Central memory CD4-positive, alpha-beta T cell (primary cell): ENCODE measurements around the gene SYTL3.
A peak's percentile ranks its signal among the peaks of the same experiment; 100 is the strongest.
"Not testable (repeated sequence)": the region's sequence is repeated elsewhere in the genome, so short reads cannot be mapped to it uniquely, and the experiment has no call there.

Source experiments
- DNase-seq: peaks from one replicate; pipeline ENCODE4 v3.0.0; 2022

The SYTL3 gene

DNA sequence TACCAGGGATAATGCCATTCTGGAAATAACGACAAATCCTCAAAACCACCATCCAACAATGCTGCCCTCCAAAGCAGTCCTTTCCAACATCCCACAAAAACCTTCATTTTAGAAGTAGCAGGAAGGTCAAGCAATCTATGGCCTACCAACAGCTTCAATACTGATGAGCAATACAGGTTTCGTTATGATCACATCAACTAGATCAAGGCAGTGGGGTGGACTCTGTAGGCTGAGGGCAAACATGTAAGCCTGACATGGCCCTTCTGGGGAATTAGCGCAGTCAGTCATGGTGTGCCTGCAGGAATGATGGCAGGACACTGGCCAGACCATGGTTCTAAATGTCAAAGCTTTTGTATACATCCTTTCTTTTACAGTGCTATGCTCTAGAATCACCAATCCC is 127.7 kb downstream of the SYTL3 start:
- no peak for DNase-seq

DNA sequence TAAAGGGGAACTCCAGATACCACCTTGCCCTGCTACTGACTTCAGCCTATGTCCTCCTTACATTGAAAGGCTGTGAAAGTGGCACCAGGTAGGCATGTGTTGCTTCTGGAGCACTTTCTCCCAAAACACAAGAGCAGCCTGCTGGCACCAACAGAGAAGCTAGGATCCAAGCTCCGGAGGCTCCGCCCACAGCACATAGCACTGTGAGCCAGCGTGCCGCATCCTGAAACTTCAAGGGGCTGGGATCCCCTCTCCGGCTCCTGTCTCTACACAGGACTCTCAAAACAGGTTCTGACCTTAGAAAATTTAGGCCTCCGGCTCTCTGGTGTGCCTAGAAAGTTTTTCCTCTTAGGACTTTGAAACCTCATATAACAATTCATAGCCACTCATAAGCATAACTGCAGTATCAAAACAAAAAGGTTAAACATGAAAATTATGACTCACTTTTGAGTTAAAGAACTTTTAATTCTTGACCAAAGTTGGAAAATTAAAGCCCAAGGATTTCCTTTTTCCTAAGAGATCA is 128.2 kb downstream of the SYTL3 start:
- no peak for DNase-seq

DNA sequence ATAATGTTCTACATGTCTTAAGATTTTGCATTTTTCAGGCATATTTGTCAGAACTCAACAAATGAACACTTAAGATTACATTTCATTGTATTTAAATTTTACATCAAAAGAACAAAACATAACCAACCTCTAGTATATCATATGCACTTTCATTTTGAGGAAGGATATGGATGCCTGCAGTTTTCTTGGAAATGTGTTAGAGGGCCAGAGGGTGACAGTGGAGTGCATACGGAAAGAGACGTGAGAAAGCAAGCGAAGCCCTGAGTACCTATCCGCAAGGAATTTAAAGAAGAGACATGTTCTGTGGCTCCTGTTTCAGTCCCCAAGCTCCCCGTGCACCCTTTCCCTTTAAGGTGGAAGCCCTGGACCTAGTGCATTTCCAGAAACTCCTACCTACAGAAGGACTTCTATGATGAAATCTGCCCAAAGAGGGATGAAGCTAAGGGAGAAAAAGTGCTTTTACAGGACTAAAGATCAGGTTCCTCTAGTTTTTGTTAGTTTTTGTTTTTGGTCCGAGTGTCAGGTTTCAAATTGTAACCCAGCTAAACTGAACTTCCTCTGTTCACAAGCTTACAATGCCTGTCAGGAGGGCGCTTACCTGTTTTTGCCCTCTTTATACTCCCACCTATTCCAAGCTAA is 130.5 kb downstream of the SYTL3 start:
- no peak for DNase-seq

DNA sequence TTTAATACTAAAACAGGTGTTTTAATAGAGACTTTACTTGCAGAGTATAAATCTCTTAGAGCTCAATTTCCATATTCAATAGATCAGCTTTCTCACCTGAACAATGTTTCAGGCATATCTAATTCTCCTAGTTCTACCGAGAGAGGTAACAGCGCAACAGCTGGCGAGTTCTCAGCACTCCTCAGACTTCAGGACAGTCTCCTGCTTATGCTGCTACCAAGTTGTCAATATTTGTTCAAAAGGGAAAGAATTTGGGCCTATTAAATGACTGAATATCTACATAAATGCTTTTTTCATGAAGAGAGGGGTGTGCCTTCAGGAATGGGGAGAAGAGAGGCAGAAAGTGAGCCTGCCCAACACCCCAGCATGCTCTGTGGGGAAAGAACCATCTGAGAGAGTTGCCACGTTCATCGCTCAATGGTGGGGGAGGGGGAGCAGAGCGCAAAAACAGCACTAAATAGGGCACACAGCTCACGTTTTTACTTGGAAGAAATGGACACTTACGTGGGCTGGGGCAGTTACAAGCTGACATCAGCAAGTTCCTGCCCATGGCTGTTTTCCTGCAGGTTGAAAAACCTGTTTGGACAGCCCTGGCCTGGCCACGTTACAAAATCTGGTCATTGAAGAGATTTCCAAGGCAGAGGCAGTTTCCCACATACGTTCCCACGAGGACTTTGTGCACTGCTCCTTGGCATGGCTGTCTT is 131.3 kb downstream of the SYTL3 start:
- DNase-seq, result no peak

DNA sequence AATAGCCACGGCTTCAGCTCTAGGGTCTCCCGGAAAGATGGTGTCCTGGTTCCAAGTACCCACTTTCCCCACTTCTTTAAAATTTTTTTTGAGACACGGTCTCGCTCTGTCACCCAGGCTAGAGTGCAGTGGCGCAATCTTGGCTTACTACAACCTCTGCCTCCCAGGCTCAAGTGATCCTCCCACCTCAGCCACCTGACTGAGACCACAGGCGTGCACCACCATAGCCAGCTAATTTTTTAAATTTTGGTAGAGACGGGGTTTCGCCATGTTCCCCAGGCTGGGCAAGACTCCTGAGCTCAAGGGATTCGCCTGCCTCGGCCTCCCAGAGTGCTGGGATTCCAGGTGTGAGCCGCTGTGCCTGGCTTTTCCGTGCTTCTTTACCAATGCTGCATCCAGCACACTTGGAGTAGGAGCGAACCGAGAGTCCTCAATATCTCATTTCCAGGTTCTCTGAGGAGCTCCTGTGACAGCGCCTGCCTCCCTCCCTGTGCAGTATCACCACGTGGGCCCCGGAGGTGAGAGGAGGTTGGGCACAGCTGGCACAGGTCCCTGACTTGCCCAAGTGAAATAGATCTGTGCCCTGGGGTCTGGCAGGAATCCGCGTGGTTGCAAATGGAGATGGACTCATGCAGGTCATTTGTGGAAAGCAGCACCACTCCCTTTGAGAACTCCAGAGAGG is 132.0 kb downstream of the SYTL3 start:
- no peak for DNase-seq

DNA sequence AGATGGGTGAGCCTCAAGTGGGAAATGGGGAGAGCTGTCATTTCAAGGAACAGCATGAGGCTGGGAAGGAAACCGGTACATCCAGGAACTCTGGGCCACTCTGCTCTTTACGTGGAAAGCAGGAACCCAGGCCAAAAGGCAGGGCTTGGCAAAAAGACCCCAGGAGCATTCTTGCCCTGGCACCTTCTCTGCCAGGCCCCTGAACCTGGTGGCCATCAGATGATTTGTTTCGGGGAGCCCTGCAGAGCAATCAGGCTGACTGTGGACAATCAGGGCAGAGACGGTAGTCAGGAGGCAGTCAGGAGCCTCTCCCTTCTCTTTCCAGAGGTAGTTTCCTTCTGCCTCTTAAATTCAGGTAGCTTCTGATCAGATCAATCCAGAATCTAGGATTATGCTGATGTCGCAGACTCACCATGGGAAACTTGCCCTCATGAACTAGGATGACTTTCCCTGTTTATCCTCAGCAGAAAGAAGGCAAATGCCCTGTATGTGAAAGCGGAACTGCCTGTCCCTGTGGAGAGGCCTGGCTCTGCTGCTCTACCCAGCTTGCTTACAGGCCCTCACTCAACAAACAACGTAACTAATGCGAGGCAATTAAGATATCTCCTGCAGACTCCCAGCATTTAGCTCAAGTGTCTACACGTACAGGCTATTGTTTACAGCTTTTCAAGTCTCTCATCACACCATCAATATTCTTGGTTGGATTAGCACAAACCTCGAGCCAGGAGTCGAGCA is 132.7 kb downstream of the SYTL3 start:
- no peak for DNase-seq

DNA sequence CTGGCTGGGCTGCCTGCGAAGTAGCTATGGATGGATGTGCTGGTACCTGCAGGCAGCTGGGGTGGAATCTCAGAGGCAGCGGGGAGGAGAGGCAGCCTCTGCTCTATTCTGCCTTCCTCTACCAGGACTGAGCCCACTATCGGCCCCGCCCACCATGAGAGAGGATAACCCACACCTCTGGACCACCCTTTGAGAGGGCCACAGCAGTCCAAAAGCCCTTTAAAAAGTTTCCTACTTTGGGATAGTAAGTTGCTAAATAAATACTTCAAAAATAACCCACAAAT is 133.3 kb downstream of the SYTL3 start:
- no peak for DNase-seq

DNA sequence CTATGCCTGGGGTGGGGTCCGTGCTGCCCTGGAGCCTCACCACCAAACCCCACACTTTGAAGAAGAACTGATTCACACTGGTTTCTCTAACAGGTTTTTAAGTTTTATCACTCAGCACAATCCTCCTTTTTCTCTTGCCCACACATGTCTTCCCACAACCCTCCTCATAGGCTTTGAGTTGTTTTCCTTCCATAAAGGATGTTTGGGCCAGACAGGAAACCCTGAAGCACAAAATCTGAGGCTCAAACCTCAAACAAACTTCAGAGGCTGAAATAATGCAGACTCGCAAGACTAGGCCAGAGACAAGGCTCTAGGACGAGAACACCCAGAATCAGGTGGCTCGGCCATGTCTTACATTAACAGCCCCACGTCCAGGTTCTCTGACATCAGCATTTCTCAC is 134.0 kb downstream of the SYTL3 start:
- DNase-seq, result no peak

DNA sequence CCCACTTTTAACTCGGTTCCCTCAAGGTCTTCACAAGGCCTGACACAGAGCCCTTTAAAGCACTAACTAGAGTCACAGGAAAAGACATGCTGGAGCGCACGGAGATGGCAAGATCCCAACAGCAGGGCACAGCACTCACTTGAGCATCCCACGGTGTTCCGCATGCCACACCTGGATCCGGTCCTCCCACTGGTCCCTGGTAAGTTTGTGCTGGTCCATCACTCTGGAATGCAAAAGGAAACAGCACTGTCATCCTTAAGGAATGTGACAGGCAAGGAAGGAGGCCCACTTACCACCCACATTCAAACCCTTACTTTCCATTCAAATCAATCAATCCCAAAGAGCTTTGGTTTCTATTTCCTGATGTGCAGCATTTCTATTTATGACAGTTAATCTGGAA is 134.7 kb downstream of the SYTL3 start:
- DNase-seq, result no peak

DNA sequence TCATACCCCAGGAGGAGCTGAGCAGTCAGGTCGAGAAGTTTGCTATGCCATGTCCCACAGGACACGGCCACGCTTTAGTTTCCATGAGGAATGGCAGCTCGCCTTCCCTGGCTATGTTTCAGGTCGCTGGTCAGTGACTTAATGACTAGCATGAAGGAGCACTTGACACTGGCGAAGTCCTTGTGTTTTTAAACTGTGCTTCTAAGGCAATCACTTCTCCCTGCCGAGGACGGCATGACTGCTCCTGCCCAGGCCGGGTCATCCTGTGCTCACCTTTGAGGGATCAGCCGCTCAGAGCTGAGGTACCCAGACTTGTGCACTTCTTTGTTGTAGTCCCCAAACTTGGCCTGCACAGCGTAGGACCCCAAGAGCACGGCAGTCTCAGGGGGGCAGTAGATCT is 135.2 kb downstream of the SYTL3 start:
- no peak for DNase-seq

DNA sequence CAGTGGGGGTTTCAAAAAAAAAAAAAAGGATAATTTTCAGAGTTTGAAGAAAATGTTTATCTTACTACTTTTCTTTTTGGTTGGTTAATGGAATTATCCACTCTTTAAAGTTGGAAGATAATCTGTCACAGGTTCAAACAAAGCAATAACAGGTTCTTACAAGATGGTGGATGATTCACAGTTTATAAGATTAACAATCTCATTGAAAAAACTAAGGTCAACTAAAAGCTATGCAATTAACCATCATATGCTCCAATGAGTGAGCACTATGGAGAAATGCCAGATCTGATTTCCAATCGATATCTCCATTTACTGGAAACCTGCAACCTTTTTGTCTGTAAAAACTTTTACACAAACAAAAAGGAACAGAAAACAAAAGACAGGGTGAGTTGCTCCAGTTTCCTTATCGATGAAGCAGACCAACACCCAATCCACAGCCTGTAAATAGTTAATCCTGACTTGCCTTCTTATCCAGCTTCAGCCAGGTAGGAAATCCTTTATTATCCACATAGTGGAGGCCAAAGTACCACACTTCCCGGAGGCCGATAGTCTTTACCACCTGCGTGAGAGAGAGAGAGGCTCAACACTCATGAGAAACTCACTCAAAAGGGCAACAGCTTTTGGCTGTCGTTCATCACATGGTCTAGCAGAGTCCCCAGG is 136.9 kb downstream of the SYTL3 start:
- no peak for DNase-seq

DNA sequence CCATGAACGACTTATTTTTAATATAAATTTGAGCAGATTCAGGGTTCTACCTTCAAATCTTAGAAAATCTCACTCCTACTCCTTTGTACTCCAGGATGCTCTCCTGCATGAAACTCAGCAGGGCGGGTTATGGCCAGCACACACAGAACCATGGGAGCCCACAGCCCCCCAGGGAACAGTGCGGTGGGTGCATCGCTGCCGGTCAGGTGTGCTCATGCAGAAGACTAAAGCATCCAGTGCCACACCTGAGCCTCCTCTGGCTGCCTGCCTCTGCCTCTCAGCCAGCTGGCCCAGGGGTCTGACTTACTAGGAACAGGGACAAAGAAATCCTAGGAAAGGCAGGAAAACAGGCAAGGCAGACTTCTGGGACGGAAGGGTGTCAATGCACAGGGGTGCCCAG is 137.5 kb downstream of the SYTL3 start:
- no peak for DNase-seq

DNA sequence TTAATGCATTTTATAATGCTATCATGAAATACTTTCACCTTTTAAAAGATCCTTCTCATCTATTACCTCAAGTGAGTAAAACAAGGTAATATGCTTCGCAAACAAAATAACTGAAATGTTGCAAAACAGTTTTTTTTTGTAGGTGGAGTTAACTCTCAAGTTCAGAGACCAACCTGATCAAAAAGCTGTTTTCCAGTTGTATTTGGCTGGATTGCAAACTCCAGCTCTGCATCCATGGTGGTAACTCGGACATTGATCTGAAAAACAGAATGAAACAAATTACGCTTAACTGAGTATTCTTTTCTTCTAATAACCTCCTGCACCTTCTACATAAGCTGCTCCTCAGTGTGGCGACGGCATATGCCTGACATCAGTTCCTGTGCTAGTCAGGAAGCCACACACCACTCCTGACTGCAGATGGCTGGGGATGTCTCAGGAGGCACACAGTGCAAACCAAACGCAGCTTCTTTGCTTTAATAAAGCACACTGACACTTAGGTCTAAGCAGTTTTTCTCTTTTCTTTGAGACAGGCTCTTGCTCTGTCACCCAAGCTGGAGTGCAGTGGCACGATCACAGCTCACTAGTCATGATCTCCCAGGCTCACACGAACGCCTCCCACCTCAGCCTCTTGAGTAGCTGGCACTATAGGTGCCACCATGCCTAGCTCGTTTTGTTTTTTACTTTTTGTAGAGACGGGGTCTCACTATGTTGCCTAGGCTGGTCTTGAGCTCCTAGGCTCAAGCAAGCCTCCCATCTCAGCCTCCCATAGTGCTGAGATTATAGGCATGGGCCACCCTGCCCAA is 139.5 kb downstream of the SYTL3 start:
- DNase-seq, result peak; percentile 68

DNA sequence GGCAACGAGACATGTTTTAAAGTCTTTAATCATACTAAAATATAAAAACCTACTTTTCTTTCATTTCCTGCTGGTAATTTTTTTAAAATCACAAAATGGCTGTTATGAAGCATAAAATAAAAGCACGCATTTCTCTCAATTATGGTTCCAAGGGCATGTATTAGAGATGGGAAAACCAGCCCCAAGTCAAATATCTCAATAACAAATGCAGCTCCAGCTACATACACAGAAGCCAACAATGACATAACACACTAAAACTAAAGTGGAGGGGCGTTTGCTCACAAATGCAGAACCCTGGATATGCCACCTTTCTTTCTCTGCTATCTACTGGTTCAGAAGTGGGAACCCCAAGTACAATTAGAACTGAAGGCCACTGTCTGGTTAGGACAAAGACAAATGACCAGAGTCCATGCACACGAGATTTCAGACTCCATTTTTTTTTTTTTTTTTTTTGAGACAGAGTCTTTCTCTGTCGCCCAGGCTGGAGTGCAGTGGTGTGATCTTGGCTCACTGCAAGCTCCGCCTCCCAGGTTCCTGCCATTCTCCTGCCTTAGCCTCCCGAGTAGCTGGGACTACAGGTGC is 141.5 kb downstream of the SYTL3 start:
- no peak for DNase-seq

DNA sequence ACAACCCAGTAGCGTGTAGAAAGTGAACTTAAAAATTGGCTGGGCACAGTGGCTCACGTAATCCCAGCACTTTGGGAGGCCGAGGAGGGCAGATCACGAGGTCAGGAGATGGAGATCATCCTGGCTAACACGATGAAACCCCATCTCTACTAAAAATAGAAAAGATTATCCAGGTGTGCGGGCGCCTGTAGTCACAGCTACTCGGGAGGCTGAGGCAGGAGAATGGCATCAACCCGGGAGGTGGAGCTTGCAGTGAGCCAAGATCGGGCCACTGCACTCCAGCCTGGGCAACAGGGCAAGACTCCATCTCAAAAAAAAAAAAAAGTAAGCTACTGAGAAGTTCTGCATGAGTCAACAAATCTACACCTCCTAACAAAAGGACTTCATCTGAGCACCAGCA is 142.7 kb downstream of the SYTL3 start:
- DNase-seq, result not testable (repeated sequence)

DNA sequence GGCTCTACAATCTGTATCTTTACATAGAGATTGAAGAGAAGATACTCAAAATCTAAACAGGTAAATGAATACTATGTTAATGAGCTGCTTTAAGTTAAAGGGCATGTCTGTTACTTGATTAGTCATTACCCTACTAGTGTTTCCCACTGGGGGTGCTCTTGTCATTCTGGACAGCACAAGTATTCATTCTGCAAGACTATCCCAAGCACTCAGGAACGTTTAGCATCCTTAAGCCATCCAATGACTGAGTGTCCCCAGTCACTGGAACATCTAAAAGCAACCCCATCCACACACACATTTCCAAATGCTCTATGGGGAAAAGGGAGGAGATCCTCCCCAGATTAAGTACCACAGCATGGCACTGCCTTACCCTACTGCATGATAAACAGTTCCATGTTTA is 143.6 kb downstream of the SYTL3 start:
- DNase-seq, result peak; percentile 36

DNA sequence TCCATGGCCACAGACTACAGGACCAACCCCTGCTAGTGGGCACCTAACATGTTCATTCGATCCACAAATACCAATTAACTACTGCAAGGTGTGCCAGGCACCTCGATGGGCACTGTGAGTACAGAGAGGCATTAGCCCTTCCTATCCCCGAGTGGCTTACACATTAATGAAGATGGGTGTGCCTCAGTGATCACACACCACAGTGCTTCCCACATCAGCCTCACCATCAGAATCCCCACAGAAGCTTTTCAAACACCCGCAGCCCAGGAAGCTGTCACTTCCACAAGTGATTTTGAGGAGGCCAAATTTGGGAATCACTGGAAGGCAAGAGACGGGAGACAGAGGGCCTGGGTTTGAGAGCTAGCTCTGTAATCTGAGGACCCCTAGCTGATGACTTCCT is 145.7 kb downstream of the SYTL3 start:
- no peak for DNase-seq

DNA sequence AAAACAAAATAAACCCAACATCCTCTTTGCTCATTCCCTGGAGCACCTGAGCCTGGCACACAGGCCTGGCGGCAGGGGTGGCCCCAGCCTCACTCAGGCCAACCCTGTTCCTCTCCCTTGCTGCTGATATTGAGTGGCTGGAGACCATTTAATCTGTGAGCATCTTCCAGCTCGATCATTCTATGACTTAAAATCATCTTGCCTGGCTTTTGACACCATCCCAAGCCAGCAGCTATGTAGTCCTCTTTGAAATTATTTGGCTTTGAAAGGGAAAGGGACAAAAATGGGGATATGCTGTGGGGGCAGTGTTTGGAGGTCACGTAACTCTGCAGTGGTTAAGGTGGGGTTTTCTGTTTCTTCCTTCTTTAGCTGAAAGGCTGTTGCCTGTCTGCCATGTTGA is 146.5 kb downstream of the SYTL3 start:
- no peak for DNase-seq

DNA sequence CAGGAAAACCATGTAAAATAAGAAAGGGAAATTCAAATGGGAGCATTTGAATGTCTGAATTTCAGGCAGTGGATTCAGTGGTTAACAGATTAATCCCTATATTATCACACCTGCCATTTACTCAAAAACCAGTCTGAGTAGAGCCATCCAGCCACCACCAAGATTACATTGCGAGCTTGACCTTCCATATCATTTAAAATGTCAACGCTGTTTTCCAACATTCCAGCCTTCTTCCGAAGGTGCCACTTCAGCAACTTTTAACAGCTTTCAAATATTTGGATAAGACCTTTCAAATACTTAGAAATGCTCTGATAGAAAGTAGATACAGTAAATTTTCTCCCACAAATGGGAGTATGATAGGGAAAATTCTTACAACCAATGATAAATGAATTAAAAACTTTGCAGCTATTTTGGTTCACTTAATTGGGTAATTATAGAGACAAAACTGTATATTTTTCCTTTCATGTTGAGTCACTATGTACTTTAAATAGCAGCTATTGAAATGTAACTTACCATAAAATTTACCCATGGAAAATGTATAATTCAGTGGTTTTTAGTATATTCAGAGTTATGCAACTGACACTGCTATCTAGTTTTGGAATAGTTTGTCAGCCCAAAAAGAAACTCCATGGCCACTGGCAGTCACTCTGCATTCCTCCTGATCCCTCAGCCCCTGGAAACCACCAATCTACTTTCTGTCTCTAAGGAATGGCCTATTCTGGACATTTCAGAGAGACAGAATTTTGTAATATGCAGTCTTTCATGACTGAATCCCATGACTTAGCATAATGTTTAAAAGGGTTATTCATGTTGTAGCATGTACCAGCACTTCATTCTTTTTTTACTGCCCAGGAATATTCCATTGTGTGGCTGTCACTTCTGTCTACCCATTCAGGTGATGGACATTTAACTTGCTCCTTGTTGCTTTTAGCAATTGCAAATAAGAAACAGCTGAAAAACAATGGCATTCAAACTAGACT is 147.8 kb downstream of the SYTL3 start:
- no peak for DNase-seq

DNA sequence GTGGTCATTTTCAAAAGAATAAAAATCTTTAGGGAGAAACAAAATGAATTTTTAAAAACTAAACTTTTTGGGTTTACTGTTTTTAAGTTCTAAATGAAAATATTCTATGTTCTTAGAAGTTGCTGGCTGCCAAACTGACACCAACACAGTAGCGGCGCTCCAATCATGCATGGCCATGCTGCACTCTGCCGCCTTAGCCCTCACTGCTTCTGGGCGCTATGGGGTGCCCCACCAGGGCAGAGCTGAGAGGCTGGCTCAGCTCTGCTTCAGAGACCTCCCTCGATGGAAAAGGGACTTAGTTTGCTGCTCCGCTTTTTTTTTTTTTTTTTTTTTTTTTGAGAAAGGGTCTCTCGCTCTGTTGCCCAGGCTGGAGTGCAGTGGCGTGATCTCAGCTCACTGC is 148.5 kb downstream of the SYTL3 start:
- no peak for DNase-seq
